LNCaP clone FGC (cell line): ENCODE measurements around the gene HMX1.

ENCODE experiments used
- DNase-seq: peaks from one replicate; pipeline ENCODE4 v3.0.0-alpha.2; 2011; ENCODE audit warnings: low read depth
- H3K4me3 ChIP-seq: 2 replicates; pipeline ENCODE4 v1.5.1; 2011; ENCODE audit warnings: mild to moderate bottlenecking, low read depth, low read length, control low read depth
- TF ChIP-seq, protein P1 (sequence below): IDR thresholded peaks from 2 replicates; pipeline ENCODE4 v1.5.1; 2012; ENCODE audit warnings: mild to moderate bottlenecking; ENCODE audit not compliant: control insufficient read depth, insufficient read depth; ENCODE audit errors: extremely low read depth

HMX1 gene

DNA sequence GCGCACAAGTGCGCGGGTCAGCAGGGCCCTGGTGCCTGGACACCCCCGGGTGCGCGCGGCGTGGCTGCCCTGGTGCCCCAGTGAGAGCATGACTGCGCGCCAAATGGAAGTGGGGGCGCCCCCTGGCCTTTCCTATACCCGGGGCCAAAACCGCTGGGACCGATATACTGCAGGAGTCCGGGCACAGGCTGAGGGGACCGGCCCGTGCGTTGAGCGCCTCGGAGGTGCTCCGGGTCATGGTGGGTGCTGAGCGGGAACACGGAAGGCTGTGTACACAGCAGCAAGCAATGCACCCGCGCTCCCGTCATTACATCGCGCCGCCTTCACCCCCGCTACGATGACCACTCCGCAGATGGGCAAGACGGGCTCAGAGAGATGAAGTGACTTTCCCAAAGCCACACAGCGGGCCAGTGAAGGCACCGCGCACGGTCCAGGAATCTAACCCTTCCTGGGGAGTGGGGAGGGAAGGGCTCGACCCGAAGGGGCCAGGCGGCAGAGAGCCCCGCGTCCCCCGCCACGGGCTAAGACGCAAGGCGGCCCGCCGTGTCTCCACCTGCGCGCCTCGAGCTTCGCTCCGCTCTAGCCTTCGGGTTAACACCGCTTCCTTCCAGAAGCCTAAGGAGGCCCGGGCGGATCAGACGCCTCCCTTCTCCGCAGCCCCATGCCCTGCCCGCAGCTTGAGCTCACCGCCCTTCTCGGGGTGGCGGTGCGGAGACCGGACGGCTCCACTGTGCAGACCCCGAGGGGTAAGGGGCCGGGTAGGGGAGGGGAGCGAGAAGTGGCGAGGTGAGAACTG lies 11.3 kb downstream of the HMX1 start:
- no peak overlapping the region for H3K4me3 ChIP-seq
- TF ChIP-seq, protein P1, sequence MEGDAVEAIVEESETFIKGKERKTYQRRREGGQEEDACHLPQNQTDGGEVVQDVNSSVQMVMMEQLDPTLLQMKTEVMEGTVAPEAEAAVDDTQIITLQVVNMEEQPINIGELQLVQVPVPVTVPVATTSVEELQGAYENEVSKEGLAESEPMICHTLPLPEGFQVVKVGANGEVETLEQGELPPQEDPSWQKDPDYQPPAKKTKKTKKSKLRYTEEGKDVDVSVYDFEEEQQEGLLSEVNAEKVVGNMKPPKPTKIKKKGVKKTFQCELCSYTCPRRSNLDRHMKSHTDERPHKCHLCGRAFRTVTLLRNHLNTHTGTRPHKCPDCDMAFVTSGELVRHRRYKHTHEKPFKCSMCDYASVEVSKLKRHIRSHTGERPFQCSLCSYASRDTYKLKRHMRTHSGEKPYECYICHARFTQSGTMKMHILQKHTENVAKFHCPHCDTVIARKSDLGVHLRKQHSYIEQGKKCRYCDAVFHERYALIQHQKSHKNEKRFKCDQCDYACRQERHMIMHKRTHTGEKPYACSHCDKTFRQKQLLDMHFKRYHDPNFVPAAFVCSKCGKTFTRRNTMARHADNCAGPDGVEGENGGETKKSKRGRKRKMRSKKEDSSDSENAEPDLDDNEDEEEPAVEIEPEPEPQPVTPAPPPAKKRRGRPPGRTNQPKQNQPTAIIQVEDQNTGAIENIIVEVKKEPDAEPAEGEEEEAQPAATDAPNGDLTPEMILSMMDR = no peak
- DNase-seq = no peak

DNA sequence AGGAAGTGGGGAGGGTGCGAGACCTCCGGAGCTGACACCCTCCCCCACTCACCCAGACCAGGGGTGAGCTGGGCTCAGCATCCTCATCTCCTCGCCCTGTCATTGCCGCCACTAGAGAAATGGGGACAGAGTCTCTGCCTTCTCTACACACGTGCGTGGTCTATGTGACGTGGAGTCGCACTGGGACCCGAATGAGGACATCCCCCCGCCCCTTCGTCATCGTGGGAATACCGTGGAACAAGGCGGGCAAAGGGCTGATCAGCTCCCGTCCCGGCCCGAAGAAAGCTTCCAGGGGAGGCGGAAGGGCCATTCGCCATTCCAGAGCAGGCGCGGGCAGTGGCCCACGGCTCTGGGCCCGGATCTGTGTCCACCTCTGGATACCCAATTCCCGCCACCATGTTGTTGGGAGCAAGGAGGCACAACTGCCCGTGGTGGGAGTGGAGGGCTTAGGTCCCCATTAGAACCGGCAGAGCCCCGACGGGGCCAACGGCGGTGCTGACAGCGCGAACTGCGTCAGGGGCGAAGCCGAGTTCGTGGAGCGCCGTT lies 12.0 kb downstream of the HMX1 start:
- no peak for DNase-seq
- no peak overlapping the region for H3K4me3 ChIP-seq
- TF ChIP-seq, protein P1 = no peak

DNA sequence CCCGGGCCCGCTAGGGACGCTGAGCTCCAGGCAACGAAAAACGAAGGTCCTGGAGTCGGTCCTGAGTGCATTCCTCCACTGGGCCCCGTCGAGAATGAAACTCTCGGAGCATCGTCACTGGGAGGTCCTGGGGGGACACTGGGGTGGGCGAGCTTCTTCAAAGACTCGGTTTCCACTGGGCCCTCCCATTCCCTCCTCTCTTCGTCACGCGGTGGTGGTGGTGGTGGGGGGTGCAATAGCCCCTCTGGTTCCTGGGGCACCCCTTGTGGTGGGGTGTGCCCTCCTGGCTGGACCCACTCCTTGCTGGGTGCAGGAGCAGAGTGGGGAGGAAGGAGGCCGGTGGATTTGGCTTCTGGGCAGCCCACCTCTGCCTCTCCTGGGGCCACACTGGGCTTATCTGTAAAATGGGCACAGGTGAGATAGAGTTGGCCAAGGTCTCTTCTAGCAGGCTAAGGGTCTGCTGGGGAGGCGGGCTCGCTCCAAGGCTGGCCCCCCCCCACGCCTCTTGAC lies 12.9 kb downstream of the HMX1 start:
- TF ChIP-seq, protein P1 = no peak
- H3K4me3 ChIP-seq = no peak overlapping the region
- DNase-seq = no peak

DNA sequence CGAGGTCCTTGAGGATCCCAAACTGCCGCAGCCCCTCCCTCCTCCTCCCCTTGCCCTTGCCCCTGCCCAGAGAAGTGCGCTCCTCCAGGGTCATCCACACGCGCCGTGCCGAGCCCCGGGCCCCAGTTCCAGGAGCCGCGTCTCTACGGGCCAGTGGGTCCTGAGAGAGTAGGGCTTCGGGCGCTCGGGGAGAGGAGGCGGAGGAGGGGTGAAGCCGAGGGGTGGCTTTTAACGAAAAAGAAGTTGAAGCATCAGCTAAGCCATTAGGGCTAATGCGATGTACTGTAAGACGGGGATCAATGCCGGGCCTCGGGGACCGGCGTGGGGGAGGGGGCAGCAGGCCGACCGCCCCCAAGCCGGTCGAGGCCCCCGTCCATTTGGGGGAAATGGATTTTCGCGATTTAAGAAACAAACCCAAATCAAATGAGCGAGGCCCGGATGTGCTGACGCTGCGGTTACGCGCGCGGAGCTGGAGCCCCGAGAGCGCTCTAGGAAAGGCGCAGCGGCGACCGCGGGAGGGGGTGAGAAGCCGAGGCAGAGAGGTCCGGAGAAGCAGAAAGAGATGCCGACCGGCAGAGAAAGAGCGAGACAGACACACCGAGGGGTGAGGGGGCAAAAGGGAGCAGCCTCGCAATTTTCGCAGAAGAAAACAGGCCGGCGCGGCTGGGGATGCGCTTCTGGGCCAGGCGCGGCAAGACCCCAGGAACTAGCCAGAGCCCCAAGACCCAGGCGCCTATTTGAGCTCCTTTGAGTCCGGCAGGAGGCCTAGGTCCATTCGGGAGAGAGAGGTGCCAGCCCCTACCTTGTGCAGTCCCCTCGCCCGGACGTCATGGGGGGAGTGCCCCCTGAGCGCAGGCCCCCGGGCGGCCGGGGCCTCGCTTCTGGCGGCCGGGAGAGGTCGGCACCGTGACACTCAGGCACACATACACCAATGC lies 13.6 kb downstream of the HMX1 start:
- DNase-seq = no peak
- TF ChIP-seq, protein P1 = no peak
- H3K4me3 ChIP-seq = no peak overlapping the region

DNA sequence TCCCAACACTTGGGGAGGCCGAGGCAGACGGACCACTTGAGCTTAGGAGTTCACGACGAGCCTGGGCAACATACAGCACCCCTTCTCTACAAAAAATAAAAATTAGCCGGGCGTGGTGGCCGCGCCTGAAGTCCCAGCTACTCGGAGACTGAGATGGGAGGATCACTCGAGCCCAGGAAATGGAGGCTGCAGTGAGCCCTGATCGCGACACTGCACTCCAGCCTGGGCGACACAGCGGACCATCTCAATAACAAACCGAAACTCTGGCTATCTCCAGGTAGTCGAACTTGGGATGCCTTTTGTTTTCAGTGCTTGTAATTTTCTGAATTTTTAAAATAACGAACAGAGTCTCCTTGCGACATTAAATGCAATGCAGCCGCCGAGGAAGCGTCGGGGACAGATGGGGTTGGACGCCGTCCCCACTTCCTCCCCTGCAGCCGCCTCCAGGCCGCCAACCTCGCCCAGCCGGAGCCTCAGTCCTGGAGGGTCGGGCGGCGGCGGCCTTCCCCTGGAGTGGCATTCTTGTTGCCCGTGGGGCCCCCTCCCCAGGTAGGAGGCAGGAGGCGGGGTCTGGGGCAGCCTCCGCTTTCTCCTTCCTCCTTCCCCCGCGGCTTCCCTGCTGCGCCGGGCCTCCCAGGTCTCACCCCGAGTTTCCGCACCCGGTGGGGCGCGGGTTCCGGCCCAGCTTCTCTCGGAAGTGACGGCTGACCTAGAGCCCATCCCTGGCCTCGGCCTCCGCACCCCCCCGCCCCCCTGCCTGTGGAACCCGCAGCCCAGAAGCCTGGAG lies 14.6 kb downstream of the HMX1 start:
- H3K4me3 ChIP-seq = no peak overlapping the region
- TF ChIP-seq, protein P1 = no peak

DNA sequence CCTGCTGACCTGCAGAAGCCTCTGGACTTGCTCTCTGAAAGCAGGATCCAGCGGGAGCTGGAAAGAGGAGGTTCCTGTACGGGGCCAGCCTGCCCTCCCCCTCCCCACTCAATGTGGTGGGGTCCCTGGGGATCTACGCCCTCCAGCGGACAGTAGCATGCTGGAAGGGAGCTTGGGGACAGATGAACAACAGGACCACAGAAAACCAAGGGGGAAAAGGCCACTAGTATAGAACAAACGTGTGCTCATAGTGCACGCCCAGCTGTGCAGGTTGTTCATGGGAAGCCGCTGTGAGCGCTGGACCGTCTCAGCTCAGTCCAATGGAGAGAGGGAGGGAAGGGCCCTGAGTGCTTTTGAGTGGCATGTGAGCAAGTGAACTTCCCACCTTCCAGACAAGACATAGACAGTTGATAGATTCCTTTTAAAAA lies 15.8 kb downstream of the HMX1 start:
- no peak for DNase-seq
- H3K4me3 ChIP-seq = no peak overlapping the region
- TF ChIP-seq, protein P1 = no peak

More for the DNA sequence above, 14.6 kb downstream of the HMX1 start:
- DNase-seq = no peak
